SU-DHL-6 (cell line): ENCODE measurements around the gene TIMP2.

Source experiments
- H2AFZ ChIP-seq: fragments of 200-600 bp; sonication (generic); 2 replicates; pipeline ENCODE4 v1.6.1; 2014; ENCODE audit warnings: low read depth, mild to moderate bottlenecking, moderate library complexity, mixed read lengths, antibody characterized with exemption, low read length; ENCODE audit not compliant: severe bottlenecking
- H3F3A ChIP-seq: fragments of 200-600 bp; shearing (Covaris generic); 2 replicates; pipeline ENCODE4 v1.6.0; 2016; ENCODE audit warnings: antibody characterized with exemption, mild to moderate bottlenecking; ENCODE audit not compliant: insufficient read depth
- H3K27ac ChIP-seq: fragments of 200-600 bp; sonication (generic); 2 replicates; pipeline ENCODE4 v1.5.1; 2016; ENCODE audit warnings: low read depth, mild to moderate bottlenecking, low read length, moderate library complexity, mixed read lengths
- H3K27me3 ChIP-seq: fragments of 200-600 bp; sonication (generic), shearing (Covaris generic); 2 replicates; pipeline ENCODE4 v1.6.0; 2014; ENCODE audit warnings: mild to moderate bottlenecking, low read length
- H3K36me3 ChIP-seq: fragments of 200-600 bp; sonication (generic); 2 replicates; pipeline ENCODE4 v1.6.1; 2014; ENCODE audit warnings: mild to moderate bottlenecking, low read length, mixed read lengths
- H3K4me2 ChIP-seq: fragments of 300-600, 200-600 bp; shearing (Covaris generic), sonication (generic); 2 replicates; pipeline ENCODE4 v1.6.0; 2014; ENCODE audit warnings: low read length, low read depth, mild to moderate bottlenecking; ENCODE audit not compliant: poor library complexity, severe bottlenecking
- H3K4me3 ChIP-seq: fragments of 200-600 bp; sonication (generic); 2 replicates; pipeline ENCODE4 v1.5.1; 2014; ENCODE audit warnings: antibody characterized with exemption, low read length, mild to moderate bottlenecking, mixed read lengths; ENCODE audit not compliant: insufficient read depth, poor library complexity, severe bottlenecking
- H3K79me2 ChIP-seq: fragments of 200-600 bp; sonication (generic); 2 replicates; pipeline ENCODE4 v1.6.1; 2014; ENCODE audit warnings: mild to moderate bottlenecking, low read length, moderate library complexity; ENCODE audit not compliant: insufficient read depth
- H3K9ac ChIP-seq: fragments of 200-600 bp; sonication (generic); 2 replicates; pipeline ENCODE4 v1.7.0; 2014; ENCODE audit warnings: mild to moderate bottlenecking, low read length
- H3K9me2 ChIP-seq: fragments of 200-600 bp; sonication (generic); replicated peaks from 2 replicates; pipeline ENCODE4 v1.6.1; 2014; ENCODE audit warnings: low read length; ENCODE audit not compliant: insufficient read depth
- H3K9me3 ChIP-seq: fragments of 200-600 bp; sonication (generic); 2 replicates; pipeline ENCODE4 v1.6.1; 2014; ENCODE audit warnings: low read length, mixed read lengths; ENCODE audit not compliant: insufficient read depth
- H4K20me1 ChIP-seq: fragments of 200-600 bp; sonication (generic); 2 replicates; pipeline ENCODE4 v1.6.1; 2014; ENCODE audit warnings: low read depth, mild to moderate bottlenecking, antibody characterized with exemption, low read length, moderate library complexity, mixed read lengths
- CTCF ChIP-seq: fragments of 200-600 bp; sonication (generic); IDR thresholded peaks from one replicate; pipeline ENCODE4 v1.5.1; 2017; ENCODE audit warnings: antibody characterized with exemption, mild to moderate bottlenecking, low read length, moderate library complexity; ENCODE audit not compliant: insufficient read depth, poor library complexity, severe bottlenecking
- EZH2phosphoT487 ChIP-seq: fragments of 200-600 bp; sonication (generic), shearing (Covaris generic); conservative IDR thresholded peaks from 2 replicates; pipeline ENCODE4 v1.6.1; 2018; ENCODE audit warnings: mild to moderate bottlenecking, antibody characterized with exemption, low read length, moderate library complexity, mixed read lengths

TIMP2 gene

GRCh38 chr17:78840780-78841611 lies 84.2 kb downstream of the TIMP2 start, which contains the start of gene USP36:
Gene USP36 (minus strand): TSS chr17:78840814. CDS start chr17:78836363, 4,451 bp downstream.
- Histone ChIP-seq H3K9me3 (no peaks in the 10 kb centered on the region), H3K9ac (peak within 1 kb of the TSS; percentile 97), H3K27me3 (no peaks in the 10 kb centered on the region), H3K4me2 (peak within 1 kb of the TSS; percentile 75), H3K79me2 (peaks cover 44% of the 10 kb centered on the region), H3F3A (no peaks in the 10 kb centered on the region), H3K36me3 (peaks cover 5% of the 10 kb centered on the region; the same call in 1 of the 2 replicates), H4K20me1 (no peaks in the 10 kb centered on the region; the same call in 1 of the 2 replicates), H3K27ac (peak within 1 kb of the TSS; percentile 75), H3K4me3 (peak within 1 kb of the TSS; percentile 95), H3K9me2 (no peaks in the 10 kb centered on the region), H2AFZ (peak within 1 kb of the TSS; percentile 72)
- TF ChIP-seq CTCF = no peak
- TF ChIP-seq EZH2phosphoT487 = no peak

GRCh38 chr17:78840530-78840779 lies 84.7 kb downstream of the TIMP2 start:
- TF ChIP-seq CTCF (no peak), EZH2phosphoT487 (no peak)
- H3K27me3 ChIP-seq = no peaks in the 10 kb centered on the region
- H2AFZ ChIP-seq = peak overlapping the region; percentile 21
- H3K9me3 ChIP-seq = no peaks in the 10 kb centered on the region
- peak overlapping the region; percentile 69 for H3K4me2 ChIP-seq
- H3K36me3 ChIP-seq = peaks cover 11% of the 10 kb centered on the region; the same call in 1 of the 2 replicates
- no peaks in the 10 kb centered on the region for H3F3A ChIP-seq
- peaks cover 48% of the 10 kb centered on the region for H3K79me2 ChIP-seq
- H3K27ac ChIP-seq = peak overlapping the region; percentile 44
- H4K20me1 ChIP-seq = no peaks in the 10 kb centered on the region; the same call in 1 of the 2 replicates
- H3K9me2 ChIP-seq = no peaks in the 10 kb centered on the region
- H3K4me3 ChIP-seq = peak overlapping the region; percentile 95
- H3K9ac ChIP-seq = peak overlapping the region; percentile 82

- H2AFZ ChIP-seq = peak overlapping the region; percentile 21
- H3K36me3 ChIP-seq = peaks cover 16% of the 10 kb centered on the region; the same call in 1 of the 2 replicates
- H3K4me2 ChIP-seq = peak overlapping the region; percentile 69
- peak overlapping the region; percentile 95 for H3K4me3 ChIP-seq
- no peaks in the 10 kb centered on the region for H3K9me3 ChIP-seq
- no peaks in the 10 kb centered on the region for H3K9me2 ChIP-seq
- peak overlapping the region; percentile 82 for H3K9ac ChIP-seq
- peak overlapping the region; percentile 44 for H3K27ac ChIP-seq
- no peaks in the 10 kb centered on the region for H3F3A ChIP-seq
- H4K20me1 ChIP-seq = no peaks in the 10 kb centered on the region; the same call in 1 of the 2 replicates
- no peaks in the 10 kb centered on the region for H3K27me3 ChIP-seq
- peaks cover 48% of the 10 kb centered on the region for H3K79me2 ChIP-seq
- TF ChIP-seq CTCF (no peak), EZH2phosphoT487 (no peak)
Observed at GRCh38 chr17:78839762-78840529, 85.2 kb downstream of the TIMP2 start.
